ENCODE results near the gene CHERP.
A peak's percentile ranks its signal among the peaks of the same experiment; 100 is the strongest.

The CHERP gene

DNA sequence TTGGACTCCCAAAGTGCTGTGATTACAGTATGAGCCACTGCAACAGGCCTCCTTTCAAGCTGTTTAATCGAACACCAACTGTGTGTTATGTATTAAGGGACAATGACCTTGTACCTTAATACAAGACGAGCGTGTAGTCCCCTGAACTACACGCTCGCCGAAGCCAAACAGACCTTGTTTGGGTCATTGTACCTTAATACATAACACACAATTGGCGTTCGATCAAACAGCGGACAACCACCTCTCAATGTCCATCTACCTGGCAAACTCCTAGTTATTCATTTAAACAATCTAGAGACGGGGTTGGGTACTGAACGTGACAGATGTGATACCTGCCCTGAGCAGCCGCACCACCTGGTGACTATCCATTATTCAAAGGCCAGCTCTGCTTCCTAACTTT lies 1.3 kb downstream of the CHERP start:
- no peak for DNase-seq

DNA sequence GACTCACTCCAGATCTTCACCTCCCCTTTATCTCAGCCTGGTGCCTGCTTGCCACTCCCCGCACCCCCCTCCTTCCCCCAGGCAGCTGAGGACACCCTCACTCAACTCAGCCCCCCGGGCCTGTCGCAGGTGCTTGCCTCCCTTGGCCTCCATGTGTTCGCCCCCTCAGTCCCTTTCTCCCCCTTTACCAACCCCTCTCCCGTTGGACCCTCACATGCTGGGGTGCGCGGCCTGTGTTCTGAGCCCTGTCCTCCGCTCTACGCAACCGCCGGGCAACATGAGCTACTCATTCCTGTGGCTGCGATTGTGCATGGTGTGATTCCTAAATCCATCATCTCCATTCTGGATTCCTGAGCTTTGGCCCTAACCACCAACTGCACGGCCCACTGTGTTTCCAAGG lies 5.1 kb downstream of the CHERP start:
- DNase-seq: no peak

DNA sequence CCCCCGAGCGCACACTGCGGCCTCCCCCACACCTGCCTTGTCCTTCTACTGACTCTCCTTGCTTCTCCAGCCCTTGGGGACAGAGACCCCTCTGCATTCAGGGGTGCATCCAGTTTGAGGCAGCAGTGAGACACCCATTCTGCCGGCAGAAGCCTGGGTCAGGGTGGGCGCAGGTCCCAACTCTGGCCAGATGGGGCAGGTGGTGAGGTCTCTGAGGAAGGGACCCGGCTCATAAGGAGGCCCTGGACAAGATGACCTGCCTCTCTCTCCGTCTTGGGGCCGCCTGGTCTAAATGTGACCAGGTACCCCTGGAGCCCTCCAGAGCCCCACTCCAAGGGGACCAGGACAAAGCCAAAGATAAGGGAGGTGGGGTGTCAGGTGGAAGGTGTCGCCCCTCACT lies 6.1 kb downstream of the CHERP start:
- no peak for DNase-seq

DNA sequence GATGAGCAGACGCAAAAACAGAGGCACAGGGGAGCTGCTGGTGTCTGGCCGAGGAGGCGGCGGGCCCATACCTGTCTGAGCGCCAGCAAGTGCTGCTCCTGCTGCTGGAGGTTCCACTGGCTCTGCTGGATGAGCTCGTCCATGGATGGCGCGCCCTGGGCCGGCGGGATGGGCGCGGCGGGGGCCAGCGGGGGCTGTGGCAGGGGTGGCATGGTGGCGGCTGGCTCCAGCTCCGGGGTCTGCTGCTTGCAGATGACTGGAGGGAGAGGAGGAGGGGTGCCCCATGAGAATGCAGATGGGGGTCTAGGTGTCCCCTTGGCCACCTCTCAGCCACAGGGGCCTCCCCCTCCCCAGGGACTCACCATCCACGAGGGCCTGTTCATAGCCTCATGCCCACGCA lies 6.9 kb downstream of the CHERP start:
- no peak for DNase-seq

DNA sequence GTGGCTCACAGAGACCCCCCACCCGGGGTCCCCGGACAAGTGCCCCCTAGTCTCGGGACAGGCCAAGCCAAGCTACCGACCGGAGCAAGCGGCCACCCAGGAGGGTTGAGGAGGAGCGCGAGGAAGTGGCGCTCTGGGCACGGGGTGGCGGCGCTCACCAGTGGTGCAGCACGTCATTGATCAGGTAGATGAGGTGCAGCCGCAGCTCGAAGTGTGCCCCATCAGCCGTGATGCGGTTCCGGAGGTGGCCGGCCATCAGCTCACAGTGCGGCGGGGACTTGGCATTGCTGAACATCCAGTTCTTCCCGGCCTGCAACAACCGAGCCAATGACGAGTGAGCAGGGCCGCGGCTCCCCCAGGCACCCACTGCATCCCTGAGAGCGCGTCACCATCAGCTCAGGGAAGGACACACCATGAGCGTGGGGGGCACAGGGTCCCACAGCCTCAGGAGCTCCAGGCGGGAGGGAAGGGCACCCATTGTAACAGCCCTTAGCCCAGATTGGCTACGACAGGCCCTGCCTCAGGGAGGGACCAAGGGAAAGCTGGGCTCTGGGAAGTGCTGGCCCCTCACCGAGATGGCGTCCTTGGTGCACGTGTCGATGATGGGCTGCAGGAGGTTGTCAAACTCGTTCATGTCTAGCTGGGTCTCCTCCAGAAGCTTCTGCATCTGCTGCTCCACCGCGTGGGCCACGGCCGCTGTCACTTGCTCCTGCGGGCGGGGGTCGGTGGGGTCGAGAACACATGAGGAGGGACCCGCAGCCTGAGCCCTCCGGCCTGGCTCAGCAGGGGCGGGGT lies 9.6 kb downstream of the CHERP start:
- DNase-seq: no peak

DNA sequence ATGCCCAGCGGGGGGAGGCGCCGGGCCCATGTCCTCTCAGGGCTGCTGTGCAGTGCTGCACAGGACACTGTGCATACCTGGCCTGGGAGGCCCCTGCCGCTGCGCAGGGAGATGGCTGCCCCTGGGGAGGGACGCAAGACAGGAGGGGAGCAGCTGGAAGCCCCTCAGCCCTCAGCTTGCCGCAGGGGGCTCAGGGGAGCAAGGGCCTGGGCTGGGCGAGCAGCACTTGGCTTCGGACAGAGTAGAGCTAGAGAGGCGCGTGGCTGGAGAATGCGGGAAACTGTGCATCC lies 10.9 kb downstream of the CHERP start:
- DNase-seq: no peak

DNA sequence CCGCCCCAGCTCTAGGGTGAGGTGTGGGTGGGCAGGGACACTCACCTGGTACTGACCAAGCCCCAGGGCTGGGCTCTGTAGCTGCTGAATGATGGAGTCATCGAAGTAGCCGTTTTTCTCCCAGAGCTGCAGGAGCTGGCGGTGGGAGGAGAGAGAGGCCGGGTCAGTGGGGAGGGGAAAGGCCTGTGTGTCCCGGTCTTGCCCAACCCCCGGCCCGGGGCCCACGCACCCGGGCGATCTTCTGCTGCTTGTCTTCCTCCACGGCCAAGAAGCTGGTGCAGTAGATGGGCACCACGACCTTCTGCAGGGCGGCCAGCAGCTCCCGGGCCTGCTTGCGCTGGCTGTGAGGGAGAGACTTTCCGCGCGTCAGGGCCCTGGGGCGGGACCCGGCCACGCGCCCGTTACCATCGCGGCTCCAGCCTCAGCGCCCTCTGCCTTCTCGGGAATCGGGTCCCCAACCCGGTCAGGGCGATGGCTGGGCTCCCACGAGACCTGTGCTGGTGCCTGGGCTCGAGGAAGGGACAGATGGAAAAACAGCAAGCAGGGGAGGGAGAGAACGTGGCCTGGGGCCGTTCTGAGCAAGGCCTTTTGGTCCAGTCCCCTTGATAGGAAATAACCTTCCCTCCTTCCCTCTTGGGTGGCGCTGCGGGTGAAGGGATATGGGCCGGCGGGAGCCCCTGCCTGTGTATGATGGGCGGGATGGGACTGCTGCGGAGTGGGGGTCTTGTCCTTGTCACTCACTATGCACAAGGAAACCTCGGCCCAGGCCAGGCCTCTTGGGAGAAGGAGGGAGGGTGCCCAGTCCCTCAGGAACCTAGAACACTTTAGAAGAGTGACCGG lies 11.5 kb downstream of the CHERP start:
- no peak for DNase-seq

DNA sequence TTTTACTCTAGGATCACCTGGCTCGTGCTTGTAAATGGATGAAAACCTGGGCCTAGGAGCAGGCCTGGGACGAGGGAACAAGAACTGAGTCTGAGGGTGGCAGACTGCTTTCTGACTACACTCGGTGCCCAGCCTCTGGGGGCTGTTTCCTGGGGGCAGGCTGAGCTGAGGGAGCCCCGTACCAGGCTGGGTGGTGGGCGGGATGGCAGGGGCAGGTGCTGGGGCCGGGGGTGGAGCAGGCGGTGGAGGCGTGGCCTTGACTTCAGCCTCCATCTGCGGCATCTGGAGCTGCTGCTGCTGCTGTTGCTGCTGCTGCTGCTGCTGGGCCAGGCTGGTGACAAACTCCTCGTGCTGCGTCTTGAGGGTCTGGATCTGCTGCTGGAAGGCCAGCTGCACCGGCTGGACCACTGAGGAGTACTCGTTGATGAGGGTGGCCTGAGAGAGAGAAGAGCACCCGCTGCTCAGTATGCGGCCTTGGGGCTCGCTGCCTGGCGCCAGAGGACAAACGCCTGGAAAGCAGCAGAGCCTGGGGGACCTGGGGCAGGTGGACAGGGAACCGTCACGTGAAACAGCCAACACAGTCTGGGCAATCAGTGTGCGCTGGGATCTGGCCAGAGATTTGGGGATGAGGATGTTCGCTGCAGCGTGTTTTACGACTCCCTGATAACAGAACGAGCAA lies 12.6 kb downstream of the CHERP start:
- no peak for DNase-seq

DNA sequence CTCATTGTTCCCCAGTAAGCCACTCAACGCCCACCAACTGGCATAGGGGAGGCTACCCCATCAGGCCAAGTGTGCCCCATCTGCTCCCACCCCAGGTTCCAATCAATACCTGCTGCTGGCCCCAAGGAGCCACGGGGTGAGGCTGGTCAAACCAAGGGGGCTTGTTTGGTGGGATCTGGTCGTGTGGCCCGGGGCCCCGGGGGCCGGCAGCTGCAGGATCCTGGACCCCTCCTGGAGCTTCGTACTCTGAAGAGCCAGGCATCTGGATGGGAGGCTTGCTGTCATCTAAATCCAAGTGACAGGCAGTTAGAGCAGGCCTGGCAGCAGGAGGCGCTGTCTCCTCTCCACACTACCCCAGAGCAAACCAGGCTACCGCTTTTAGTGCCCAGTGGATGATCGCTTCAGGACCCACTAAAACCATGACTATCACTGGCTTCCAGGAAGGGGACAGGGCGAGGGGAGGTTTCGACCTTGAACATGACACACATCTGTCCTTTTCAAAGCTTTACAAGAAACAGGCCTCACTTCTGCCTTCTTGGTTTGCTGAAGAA lies 14.2 kb downstream of the CHERP start:
- peak; percentile 64 for DNase-seq

DNA sequence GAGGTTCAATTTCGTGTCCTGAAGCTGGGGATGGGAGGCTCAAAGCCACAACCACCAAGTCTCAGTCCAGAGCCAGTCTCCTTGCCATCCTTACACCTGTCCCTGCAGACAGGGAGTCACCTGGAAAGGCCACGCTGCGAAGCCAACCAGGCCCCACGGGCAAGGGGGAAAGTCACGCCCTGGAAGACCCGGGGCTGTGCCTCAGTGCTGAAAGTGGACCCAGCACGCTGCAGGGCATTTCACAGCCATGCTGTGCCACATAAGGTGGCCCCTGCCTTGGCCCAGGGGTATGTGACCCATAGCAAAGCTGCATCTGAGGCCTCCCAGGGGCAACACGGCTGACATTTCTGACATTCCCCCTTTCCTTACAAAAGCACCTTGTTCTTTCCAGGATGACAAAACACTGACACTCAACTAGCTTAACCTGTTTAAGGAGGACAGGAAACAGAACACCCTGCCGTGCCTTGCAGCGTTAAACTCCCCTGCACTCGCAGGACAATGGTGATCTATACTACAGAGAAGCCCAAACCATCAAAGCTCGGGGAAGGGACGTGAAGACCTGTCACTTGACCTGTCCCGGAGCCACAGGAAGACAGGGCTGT lies 14.8 kb downstream of the CHERP start:
- no peak for DNase-seq

DNA sequence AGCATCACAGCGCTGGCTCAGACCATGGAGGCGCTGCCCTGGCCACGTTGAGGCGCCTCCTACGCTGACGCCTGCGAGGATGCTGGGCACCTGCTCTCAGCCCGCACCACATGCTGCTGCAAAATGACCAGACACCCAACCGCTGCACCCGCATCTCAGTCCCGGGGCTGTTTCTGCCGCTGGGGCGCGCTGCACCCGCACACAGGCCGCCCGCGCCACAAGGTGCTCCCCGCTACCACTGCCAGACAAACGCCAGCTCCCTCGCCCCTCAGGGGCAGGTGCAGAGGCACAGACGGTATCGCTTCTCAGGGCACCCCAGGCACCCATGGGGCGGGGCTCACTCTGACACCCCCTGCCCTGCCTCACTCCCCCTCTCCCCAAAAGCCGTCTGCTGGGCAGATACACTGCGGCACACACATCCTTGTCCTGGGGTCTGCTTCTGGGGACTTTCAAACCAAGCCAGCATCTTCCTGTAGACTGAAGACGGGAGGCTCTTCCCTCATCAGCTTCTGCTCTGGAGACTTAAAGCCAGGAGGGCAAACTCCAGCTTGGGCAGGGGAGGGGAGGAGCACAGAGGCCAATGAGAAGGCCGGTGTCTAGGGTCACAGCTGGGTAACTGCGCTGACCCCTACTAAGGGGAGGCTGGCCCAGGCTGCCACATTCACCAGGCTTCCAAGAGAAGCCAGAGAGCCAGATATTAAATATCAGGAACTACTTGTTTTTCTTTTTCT lies 16.3 kb downstream of the CHERP start:
- DNase-seq: no peak

DNA sequence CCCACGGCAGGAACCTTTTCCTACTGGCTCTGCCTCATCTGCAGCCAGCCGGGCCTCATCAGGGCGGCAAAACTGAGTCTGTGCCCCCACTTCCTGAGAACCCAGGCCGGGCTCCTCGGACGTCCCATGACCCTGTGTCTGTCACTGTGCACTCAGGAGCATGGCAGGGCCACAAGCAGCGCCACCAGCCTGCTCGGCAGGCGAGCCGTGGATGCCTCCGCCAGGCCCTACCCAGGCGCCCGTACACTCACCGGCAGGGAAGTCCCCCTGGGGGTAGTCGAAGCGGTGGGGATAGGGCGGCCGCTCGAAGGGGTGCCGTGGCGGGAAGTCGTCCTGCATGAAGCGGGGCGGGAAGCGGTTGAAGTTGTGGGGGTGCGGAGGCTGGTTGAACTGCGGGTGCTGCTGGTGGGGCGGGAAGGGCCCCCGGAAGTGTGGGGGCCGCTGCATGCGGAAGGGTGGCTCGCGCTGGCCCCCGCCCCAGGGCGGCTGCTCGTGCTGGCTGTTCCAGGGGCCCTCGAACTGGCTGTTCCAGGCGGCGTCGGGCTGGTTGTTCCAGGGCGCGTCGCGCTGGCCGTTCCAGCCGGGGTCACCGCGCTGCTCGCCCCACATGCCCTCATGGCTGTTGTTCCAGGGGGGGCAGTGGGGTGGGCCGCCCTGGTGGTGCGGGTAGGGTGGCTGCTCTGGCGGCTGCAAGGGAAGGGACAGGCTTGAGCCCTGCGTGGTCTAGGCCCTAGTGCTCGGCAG lies 17.1 kb downstream of the CHERP start:
- no peak for DNase-seq

DNA sequence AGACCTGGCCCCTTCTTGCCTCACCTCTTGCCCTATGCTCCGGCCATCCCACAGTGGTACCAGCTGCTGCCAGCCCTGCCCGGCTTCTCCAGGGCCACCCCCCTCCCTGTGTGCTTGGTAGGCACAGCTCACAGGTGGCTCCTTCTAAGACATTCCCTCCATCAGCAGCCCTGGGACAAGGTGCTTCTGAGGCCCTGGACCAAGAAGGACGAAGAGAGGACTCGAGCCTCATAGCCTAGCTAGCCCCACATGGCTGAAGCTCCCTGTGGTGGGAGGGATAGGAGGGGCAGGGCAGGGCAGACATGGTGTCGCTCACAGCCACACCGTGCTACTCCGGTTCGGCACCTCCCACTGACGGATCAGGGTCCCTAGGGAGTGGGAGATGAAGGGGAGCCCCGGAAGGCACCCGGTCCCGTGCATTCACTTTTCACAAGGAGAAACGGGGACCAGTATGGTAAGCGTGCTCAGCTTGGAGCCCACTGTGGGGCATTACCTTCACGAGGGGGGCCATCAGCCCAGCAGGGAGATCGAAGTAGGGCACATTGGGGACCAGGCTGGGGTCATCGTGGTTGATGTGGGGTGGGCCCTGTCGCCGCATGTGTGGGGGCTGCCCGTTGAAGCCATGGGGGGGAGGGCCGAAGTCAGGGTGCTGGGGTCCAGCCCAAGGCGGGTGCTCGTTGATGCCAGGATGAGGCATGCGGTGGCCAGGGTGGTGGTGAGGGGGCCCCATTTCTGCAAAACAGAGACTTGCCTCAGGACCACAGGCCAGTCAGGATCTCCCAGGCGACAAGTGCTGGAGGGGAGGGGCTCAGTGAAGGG lies 19.5 kb downstream of the CHERP start:
- no peak for DNase-seq

DNA sequence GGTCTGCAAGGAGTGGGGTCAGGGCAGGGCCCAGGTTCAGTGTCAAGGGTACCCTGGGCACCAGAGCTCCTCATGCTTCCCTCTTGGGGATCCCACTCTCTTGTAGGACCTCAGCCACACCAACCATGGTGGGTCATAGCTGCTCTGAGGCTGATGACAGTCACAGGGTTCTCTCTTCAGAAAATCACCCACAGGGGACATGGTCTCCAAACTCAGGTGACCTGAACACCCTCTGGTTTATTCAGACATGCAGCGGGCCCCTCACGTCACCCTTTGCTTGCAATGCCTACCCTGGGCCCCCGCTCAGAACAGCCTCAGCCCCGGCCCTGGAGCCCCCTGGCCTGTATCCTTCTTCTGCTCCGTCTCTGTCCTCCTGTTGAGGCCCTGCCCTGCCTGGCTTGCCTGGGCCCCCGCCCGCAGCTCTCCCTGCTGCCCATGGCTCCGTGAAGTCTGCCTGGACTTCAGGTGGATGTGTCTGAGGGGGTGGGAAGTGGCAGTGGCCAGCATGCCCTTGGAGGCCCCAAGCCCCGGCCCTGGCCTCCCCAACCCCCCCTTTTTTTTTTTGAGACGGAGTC lies 20.4 kb downstream of the CHERP start:
- no peak for DNase-seq

DNA sequence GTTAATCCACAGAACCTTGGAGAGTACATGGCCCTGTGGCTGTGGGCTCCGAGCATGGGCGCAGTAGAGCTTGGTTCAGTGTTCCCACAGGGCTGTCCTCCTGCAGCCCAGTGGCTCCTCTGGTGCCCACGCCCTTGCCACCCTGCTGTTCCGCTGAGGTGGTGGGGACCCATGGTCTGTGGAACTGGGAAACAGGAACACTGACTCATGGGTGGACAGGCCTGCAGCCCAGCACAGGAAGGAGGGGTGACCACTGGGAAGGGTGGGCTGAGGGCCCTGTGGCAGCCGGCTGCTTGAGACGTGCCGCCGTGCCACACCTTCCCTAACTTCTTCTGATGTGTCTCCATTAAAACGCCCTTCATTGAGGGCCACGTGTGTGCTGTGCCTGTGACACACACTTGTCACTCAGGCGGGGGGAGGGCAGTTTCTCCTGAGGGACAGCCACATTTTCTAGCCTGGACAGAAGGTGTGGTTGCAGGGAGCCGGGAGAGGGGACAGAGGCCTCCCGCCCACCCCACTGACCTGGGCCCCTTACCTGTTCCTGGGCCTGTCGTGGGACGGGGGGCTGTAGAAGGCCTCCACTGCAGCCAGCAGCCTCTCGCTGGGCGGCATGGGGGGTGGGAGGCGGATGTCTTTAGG lies 21.1 kb downstream of the CHERP start:
- no peak for DNase-seq

DNA sequence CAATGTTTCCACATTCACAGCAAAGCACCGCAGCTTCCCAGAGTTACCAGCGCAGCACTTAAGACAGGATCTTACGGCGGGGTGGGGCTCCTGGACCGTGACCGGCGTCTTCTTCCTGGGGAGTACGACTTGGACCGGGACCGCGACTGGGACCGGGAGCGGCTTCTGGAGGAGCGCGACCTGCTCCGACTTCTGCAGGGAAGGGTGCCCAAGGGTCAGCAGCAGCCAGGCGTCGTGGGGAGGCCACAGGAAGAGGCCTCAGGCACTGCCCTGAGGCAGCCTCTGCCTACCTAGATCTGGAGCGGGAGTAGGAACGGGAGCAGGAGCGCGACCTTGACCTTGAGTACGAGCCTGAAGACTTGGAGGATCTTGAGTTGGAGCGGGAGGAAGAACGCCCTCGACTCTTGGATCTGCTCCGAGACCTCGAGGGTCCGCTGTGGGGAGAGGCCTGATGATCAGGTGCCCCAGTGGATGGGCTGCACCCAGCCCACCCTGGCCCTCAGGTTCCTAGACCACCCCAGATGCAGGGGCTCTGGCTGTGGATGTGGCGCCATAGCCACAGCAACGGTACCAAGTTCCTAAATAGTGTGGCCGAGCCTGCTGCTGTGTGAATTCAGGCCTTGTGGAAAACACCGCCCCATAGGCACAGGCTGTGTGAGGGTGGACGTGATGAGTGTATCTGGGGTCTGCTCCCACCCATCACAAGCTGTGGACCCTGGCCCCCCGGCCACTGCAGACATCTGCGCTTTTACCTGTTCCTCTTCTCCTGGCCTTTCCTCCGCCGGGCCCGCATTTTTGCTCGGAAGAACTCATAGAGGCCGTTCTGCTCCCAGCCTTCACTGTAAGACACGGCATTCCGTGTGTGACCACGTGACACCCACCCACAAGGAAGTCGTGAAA lies 21.9 kb downstream of the CHERP start:
- no peak for DNase-seq

DNA sequence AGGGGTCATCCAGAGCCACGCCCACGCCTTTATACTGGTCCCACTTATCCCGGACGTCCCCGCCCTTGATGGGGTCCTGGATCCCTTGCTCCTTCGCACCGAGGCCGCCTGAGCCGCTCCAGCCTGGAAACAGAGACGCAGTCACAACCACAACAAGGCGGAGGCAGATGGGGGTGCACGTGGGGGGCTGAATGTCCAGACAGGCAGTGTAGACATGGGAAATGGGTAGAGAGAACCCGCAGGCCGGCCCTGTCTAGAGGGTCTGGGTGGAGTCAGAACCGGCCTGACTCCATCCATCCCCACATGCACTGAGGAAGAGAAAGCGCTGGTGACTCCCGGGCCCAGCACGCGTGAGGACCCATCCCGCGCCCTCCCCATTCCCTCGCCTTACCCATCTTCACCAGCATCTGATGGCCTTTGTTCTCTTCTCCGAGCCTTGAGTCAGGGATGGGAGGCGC lies 23.0 kb downstream of the CHERP start:
- no peak for DNase-seq

DNA sequence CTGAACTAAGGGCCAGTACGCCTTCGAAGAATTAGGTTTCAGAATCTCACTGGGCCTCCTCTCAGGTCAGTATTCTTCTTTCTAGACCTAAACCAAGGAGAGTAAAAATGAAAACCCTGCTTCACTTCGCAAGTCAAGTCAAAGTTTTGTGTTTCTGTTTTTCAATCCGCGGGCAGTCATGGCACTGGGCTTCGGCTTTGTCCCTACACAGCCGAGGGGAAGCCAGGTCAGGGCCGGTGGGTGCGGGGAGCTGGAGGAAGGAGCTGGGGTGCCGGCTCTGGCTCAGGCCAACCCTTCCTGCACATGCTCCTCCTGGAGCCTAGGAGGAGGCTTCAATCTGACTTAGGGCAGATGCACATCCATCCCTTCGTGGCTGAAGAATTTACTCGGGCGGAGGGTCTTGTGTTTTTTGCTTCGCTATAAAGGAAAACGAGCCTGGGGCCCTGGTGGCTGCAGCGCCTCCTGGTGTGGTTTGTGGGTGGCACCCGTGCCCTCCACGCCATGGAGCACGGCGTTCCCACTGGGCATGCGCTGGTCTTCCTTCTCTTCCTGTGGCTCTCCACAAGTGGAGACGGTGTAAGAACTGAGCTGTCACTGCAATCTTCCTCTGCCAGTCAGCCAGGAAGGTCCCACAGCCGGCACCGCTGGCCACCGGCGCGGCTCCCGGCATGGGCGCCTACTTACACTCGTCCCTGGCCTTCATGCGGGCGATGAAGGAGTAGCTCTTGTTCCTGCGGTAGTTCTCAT lies 23.6 kb downstream of the CHERP start:
- DNase-seq: no peak

Data from NCI-H82 (cell line).